Renal cortex interstitium (tissue), 15 donors: ENCODE data around the gene TUBB1. TPM values are rescaled to one million over a fixed set of nuclear protein-coding genes. Genes with fewer than 3 reads are reported as not detected.
"Not testable (repeated sequence)": the region's sequence is repeated elsewhere in the genome, so short reads cannot be mapped to it uniquely, and the experiment has no call there.

Experiments used
- DNase-seq, 11 donors: peaks; one replicate each; pipeline ENCODE4 v3.0.0-alpha.2; 2013; ENCODE audit warnings: low read depth in 9 of 11, low spot score in 4 of 11; ENCODE audit errors: extremely low read depth in 1 of 11
- long read RNA-seq, 16 experiments: transcript quantifications; one replicate each; lab custom pipeline, GENCODE V29; 2026
- polyA plus RNA-seq, 3 donors: library from polyadenylated mRNA; unstranded; fragments of 120-200 nt; gene quantifications; one replicate each; pipeline ENCODE4 v1.2.1, GENCODE V29; 2013; ENCODE audit not compliant: insufficient read length in 3 of 3

The TUBB1 gene
- 1 to 10 TPM; 1.9 to 3.2 (median 2.9) TPM for polyA plus RNA-seq
- long read RNA-seq, donor 1, partial matches to known transcripts = 0 of 1 reads
- long read RNA-seq, donor 1, other reads (novel, unspliced or antisense) = 0 of 1 reads
- long read RNA-seq, donor 2, partial matches to known transcripts = 0 of 3 reads
- long read RNA-seq, donor 2, other reads (novel, unspliced or antisense) = 0 of 3 reads
- long read RNA-seq, donor 3, partial matches to known transcripts = 0 of 1 reads
- long read RNA-seq, donor 3, other reads (novel, unspliced or antisense) = 0 of 1 reads
- long read RNA-seq, donor 4, partial matches to known transcripts = 1,656 of 1,656 reads
- long read RNA-seq, donor 4, other reads (novel, unspliced or antisense) = 0 of 1,656 reads
- long read RNA-seq, donor 5, partial matches to known transcripts = 0 of 3 reads
- long read RNA-seq, donor 5, other reads (novel, unspliced or antisense) = 0 of 3 reads
- long read RNA-seq, donor 6, partial matches to known transcripts = 0 of 1 reads
- long read RNA-seq, donor 6, other reads (novel, unspliced or antisense) = 0 of 1 reads
- long read RNA-seq, donor 7 = 0 reads
- long read RNA-seq, donor 8 = 0 reads
- long read RNA-seq, donor 9, partial matches to known transcripts = 1,182 of 1,204 reads
- long read RNA-seq, donor 9, other reads (novel, unspliced or antisense) = 21 of 1,204 reads
- long read RNA-seq, donor 10, partial matches to known transcripts = 10 of 10 reads
- long read RNA-seq, donor 10, other reads (novel, unspliced or antisense) = 0 of 10 reads
- long read RNA-seq, donor 11, partial matches to known transcripts = 0 of 1 reads
- long read RNA-seq, donor 11, other reads (novel, unspliced or antisense) = 0 of 1 reads
- long read RNA-seq, donor 12 = 0 reads
- long read RNA-seq, donor 13, partial matches to known transcripts = 3,729 of 3,736 reads
- long read RNA-seq, donor 13, other reads (novel, unspliced or antisense) = 5 of 3,736 reads
- long read RNA-seq, donor 14, partial matches to known transcripts = 2,191 of 2,200 reads
- long read RNA-seq, donor 14, other reads (novel, unspliced or antisense) = 8 of 2,200 reads
- long read RNA-seq, donor 15, partial matches to known transcripts = 0 of 1 reads
- long read RNA-seq, donor 15, other reads (novel, unspliced or antisense) = 0 of 1 reads
- long read RNA-seq, donor 16, partial matches to known transcripts = 0 of 1 reads
- long read RNA-seq, donor 16, other reads (novel, unspliced or antisense) = 0 of 1 reads

- no peak for DNase-seq
These were observed at the start of gene TUBB1 for GRCh38 chr20:59019217-59019616. Gene TUBB1, plus strand, starts transcription at chr20:59019429. Its CDS starts 94 bp downstream, at chr20:59019523.

DNA sequence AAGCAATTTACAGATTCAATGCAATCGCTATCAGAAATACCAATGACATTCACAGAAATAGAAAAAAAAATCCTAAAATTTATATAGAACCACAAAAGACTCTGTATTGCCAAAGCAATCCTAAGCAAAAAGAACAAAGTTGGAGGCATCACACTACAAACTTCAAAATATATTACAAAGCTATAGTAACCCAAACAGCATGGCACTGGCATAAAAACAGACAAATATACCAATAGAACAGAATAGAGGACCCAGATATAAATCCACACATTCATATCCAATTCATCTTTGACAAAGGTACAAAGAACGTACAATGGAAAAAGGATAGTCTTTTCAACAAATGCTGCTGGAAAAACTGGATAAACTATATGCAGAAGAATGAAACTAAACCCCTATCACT lies 49.8 kb upstream of the TUBB1 start:
- no peak for DNase-seq

GRCh38 chr20:58970146-58970545 lies 49.1 kb upstream of the TUBB1 start:
- DNase-seq = no peak

DNA sequence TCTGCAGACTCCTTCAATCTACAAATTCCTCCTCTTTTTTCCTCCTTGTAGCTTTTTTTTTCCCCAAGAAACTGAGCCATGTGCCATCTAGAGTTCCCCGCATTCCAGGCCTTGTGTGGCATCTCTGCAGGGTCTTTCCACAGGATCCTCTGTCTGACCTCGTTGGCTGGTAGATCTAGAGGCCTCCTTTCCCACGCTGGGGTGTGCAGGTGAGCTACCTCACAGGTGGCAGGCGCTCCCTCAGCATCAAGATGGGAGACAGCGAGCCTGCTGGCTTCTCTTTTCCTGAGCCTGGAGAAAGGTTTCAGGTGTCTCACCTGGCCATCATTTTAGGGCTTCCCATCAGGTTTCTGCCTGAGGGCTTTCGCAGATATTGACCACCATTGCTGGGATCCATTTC lies 47.8 kb upstream of the TUBB1 start:
- DNase-seq = no peak

- no peak for DNase-seq
These were observed 46.0 kb upstream of the TUBB1 start for GRCh38 chr20:58973179-58973578.

- DNase-seq = no peak
These were observed 45.4 kb upstream of the TUBB1 start for GRCh38 chr20:58973866-58974265.

- no peak for DNase-seq
These were observed 43.9 kb upstream of the TUBB1 start for GRCh38 chr20:58975353-58975752.

GRCh38 chr20:58976061-58976730 lies 43.0 kb upstream of the TUBB1 start:
- no peak for DNase-seq

DNA sequence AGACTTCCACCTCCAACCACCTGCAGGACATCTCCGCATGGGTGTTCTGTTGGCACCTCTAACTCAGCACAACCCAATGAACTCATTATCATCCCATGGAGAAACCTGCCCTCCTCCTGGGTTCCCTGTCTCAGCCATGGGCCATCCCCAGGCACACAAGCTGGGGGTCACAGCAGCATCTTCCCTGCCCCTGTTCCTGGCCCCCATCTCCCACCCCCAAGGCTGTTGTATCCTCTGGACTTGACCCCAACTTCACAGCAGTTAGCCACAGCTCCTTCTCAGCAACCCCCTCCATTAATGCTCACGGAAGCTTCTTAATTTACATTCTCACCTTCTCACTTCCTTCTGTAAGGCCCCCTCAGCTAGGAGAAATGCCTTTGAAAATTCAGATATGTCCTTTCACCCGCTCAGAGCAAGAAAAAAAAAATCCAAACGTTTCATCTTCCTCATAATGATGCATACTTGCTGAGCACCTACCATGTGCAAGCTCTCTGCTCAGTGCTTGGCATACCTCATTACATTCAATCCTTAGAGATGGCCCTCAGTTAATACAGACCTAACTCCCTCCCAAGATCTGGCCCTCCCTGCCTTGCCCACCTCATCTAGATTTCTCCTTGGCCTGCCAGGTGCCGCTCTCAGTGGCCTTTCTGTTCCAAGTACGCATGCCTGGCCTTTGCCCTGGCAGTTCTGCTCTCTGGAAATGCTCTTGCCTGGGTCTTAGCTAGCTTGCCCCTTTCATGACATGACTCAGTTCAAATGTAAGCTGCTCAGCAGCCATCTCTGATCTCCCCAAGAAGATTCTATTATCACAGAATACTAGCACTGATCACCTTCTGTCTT lies 40.7 kb upstream of the TUBB1 start:
- DNase-seq = no peak

- peak; percentile 55 to 87 (median 76) for DNase-seq
These were observed 38.3 kb upstream of the TUBB1 start, which contains the start of gene NELFCD for GRCh38 chr20:58980711-58981627. Gene NELFCD, plus strand, starts transcription at chr20:58981256. Its CDS starts 54 bp downstream, at chr20:58981310.

DNA sequence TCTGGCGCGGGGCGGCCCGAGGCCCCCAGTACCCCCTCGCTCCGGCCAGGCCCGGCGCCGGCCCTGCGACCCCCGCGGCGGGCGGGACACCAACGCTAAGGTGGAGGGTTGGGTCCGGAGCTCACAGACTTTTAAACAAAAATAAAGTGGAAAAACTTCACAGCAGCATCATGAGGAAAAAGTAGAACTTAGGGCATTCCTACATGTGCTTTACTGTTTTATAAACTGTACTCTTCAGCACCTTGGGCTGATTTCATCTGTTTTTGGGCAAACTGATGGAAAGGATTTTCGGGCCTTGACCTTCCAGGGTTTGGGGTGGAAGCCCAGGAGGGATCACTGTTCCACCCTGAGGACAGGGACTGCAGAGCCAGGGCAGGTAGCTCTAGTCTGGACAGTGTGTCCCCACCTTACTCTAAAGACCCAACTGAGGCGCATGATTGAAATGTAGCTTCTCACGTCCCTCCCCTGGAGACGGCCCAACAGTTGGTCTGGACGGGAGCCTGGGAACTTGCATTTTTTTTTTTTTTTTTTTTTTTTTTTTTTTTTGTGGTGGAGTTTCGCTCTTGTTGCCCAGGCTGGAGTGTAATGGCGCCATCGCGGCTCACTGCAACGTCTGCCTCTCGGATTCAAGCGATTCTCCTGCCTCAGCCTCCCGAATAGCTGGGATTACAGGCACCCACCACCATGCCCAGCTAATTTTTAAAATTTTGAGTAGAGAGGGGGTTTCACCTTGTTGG lies 37.4 kb upstream of the TUBB1 start:
- peak in 3 of 11 donors; percentile 19 to 39 (median 26) for DNase-seq

GRCh38 chr20:58982406-58983114 lies 36.7 kb upstream of the TUBB1 start:
- DNase-seq = no peak

DNA sequence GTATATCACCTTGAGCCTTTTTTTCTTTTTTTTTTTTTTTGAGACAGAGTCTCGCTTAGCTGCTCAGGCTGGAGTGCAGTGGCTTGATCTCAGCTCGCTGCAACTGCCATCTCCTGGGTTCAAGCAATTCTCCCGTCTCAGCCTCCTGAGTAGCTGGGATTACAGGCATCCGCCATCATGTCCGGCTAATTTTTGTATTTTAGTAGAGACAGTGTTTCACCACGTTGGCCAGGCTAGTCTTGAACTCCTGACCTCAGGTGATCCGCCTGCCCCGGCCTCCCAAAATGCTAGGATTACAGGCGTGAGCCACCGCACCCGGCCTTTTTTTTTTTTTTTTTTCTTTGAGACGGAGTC lies 36.1 kb upstream of the TUBB1 start:
- not testable (repeated sequence) for DNase-seq

DNA sequence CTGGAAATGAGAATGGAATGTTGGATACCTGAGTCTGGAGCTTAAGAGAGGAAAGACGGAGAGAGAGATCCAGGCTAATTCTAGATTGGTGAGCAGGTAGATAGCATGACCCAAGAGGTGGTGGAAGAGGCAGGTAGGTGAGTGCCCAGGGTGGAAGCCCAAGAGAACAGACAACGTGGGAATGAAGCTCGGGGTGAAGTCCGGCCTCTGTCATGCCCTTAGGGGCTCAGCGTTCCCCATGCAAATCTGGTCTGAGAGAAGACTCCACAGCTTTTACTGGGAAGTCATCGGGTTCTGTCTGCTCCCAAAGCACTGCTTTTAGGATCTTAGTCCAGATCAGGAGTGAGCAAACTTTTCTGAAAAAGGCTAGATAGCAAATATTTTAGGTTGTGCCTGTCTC lies 34.5 kb upstream of the TUBB1 start:
- DNase-seq = no peak

- no peak for DNase-seq
These were observed 33.6 kb upstream of the TUBB1 start for GRCh38 chr20:58985656-58986055.
